Stimulated activated naive CD8-positive, alpha-beta T cell treated with anti-CD3 and anti-CD28 coated beads, Interleukin-15, Interleukin-2, amounts not matched to agents 100 U/mL and 50 U/mL, for 24 hours (primary cell): Measurements from ENCODE around the gene ABCC10.
"Not testable (repeated sequence)": the region's sequence is repeated elsewhere in the genome, so short reads cannot be mapped to it uniquely, and the experiment has no call there.

Source experiments
- ATAC-seq: fragments of 150-1000 bp; cut with Tn5 transposase; one replicate; pipeline ENCODE4 v1.10.0; 2021
- DNase-seq: peaks from one replicate; pipeline ENCODE4 v3.0.0; 2021

Gene ABCC10

DNA sequence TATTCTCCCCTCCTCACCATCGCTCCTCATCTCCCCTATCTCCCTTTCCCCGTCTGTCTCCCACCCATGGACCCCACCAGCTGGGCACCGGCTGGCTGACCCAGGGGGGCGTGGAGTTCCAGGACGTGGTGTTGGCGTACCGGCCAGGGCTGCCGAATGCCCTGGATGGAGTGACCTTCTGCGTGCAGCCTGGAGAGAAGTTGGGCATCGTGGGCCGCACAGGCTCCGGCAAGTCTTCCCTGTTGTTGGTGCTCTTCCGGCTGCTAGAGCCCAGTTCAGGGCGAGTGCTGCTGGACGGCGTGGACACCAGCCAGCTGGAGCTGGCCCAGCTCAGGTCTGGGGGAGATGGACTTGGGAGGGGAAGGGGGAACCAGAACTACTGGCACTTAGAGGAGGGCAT lies 20.3 kb downstream of the ABCC10 start:
- ATAC-seq: no peak
- no peak for DNase-seq

DNA sequence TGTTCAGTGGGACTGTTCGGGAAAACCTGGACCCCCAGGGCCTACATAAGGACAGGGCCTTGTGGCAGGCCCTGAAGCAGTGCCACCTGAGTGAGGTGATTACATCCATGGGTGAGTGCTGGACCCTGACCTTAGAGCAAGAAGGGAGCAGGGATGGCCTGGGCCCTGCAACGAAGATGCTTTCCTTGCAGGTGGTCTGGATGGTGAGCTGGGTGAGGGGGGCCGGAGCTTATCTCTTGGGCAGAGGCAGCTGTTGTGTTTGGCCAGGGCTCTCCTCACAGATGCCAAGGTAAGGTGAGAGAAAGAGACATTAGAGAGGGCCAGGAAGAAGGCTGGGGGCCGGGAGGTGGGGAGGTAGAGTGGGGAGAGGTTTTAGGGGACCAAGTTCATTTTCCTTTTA lies 21.6 kb downstream of the ABCC10 start:
- no peak for DNase-seq
- no peak for ATAC-seq

DNA sequence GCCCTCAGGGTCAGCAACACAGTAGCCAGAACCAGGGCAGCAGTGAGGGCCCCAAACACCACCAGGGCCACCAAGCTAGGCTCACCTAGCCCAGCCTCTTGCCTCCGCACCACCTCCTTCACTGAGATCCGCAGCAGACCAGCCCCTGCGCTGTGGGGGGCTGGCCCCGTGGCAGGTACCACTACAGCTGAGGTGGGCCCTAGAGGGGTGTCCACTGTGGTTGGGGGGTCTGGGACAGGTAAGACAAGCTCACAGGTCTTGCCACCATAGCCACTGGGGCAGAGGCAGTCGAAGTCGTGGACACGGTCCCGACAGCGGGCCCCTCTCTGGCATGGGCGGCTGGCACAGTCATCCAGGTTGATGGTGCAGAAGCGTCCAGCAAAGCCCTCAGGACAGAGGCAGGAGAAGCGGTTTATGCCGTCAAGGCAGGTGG lies 23.4 kb downstream of the ABCC10 start:
- no peak for DNase-seq
- ATAC-seq: no peak

DNA sequence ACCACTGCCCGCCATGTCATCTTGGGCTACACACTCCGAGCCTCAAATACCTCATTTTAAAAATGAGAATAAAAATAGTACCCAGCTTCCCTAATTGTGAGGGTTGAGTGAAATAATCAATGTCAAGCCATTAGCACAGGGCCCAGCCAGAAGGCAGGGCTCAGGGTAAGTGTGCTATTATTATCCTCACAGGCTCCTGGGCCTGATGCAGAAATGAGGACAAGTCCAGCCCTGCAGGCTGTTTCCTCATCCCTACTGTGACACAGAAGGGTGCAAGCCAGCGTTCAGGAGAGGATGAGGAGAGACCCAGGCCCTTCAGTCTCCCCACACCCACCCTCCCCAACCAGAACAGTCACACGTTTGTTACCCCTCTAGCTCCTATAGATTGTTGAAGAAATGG lies 24.0 kb downstream of the ABCC10 start:
- ATAC-seq (no peak), DNase-seq (no peak)

DNA sequence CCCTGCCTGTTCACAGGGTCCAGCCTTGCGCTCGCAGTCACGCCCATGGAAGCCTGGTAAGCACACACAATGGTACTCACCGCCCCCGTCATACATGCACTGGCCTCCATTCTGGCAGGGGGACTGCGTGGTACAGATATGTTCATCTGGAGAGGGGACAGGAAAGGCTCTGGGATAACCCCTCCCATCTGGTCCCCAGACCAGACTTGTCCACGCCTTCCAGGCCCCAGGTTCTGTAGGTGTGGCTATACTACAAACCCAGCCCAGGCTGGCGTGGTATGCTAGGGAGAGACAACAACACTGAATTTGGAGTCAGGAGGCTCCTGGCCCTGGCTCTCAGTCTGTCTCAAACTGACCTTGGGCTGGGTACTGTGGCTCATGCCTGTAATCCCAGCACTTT lies 24.6 kb downstream of the ABCC10 start:
- DNase-seq: no peak
- no peak for ATAC-seq

DNA sequence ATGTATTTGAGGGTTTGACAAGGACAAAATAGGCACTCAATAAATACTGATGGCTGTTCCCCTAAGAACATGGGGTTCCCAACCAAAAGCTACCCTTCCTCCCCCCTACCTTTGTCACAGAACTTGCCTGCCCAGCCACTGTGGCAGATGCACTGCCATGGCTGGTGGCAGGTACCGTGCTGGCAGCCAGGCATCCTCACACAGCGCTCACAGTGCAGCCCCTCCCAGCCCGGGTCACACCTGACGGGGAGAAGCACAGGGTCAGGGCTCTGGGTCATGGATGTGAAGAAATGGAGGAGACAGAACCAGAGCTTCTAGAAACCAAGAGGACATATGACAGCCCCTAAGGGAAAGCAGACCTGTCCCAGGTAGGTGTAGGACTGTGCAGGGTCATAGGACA lies 25.6 kb downstream of the ABCC10 start:
- no peak for ATAC-seq
- no peak for DNase-seq

DNA sequence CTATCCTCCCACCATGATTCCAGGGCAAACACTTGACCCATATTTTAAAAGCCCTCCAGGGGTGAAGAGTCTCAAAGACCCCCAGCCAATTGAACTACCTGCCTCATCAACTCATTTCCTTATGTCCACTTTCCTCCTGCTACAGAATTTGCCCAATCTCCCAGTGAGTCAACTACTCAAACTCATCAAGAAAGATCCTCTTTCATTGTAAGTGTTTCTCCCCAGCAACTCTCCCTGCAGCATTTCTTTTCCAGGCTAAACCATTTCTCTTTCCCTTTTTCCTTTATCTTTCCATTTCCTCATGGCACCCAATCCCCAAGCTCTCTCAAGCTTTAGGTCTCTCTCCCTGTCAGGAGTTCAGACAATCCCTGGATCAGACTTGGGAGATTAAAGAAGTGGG lies 26.5 kb downstream of the ABCC10 start:
- DNase-seq: no peak
- no peak for ATAC-seq

DNA sequence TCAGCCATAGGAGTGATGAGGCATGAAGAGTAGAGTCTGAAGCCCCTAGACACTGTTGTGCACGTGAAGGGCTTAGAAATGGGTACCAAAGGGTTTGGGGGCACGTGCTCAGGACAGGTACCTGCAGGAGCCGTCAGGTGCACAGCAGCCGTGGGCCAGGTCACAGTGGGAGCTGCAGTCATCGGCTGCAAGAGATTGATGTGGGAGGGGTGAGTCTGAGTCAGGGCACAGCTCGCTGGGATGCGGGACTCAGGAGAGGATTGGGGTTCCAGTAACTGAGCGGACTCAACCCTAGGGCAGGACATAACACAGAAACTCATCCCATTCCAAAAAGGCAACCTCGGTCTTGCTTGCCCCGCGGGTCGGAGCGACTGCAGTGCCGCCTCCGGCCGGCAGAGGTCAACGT lies 27.0 kb downstream of the ABCC10 start:
- peak; percentile 15 for ATAC-seq
- DNase-seq: peak; percentile 82

DNA sequence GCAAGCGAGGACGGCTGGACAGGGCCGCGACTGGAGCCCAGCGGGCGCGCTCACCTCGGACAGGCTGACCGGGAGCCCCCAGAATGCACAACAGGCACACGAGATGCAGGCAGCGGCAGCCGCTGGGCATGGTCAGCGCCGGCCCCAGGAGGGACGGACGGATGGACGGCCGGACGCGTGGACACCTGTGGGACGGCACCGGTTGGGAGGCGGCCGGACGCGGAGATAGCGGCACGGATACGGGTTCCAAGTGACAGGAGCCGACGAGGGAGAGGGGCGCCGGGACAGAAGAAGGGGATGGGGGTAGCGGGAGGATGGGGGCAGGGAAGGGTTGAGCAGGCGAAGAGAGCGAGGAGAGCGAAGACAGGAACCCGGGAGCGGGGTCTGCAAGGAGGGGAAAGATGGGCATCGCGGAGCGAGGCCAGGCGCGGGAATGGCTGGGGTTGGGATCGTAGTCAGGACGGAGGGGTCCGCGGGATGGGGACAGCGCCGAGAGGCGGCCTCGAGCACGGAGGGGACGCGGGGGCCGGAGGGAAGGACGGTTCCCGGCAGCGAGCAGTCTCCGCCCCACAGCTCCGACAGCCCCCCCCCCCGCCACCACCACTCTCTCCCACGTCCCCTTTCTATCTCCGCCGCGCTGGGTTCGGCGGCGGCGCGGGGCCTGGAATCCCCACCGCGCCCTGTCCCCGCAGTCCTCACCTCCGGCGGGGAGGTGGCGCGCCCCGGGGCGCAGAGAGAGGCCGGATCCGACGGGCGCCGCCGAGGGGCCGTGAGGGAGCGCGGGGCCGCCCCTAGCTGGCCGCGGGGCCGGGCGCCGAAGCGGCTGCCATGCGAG lies 27.6 kb downstream of the ABCC10 start:
- ATAC-seq: peak; percentile 68
- peak; percentile 41 for DNase-seq

DNA sequence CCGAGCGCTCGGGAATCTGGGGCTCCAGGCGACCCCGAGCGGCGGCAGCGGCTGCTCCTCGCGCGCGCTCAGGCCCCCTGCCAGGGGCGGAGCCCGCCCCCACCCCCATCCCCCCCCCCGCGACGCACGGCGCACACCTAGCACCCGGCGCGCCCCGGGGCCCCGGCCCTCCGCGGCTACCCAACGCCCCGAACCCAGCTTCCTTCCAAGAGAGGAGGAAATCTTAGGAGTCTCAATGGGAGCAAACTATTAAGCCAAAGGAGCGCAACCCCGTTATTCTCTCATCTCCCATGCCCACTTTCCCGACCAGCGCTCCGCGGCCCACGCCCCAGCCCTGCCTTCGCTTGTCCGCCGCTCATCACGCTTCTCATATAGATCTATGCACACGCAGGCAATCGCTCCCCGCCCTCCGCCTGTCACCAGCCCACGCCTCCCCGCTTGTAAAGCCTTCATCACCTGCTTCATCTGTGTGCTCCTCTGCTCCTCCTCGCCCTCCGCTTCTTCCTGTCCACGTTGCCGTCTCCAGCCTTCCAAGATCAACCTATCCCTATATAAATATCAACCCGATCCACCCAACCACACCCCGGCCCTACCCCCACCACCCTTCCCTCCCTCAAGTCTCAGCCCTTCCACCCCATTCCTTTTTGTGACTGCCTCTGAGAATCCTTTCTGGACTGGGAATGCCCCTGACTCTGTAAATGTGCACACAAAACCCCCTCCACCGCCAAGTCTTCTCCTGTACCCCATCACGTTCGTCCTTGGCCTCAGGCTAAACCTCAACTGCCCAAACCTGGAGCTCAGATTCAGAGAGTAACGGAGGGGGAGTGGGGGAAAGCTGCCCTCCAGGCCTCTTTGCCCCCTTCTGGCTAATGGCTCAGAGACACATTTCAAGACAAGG lies 28.4 kb downstream of the ABCC10 start, which contains the start of gene DLK2:
Gene DLK2 (minus strand): TSS at position 18 of the 898 bp plus-strand sequence. CDS start 723 bp downstream, outside the sequence.
- DNase-seq: peak; percentile 56

DNA sequence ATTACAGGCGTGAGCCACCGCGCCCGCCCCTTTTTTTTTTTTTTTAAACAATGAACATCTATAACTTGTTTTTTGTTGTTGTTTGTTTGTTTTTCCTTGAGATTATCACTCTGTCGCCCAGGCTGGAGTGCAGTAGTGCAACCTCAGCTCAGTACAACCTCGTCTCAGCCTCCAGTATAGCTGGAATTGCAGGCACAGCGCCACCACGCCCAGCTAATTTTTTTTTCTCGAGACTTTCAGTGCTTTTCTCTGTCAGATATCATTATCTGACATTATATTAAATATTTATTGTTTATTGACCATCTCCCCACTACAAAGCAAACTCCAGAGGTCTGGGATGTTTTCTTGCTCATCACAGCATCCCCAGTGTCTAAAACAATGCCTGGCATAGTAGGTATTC lies 30.3 kb downstream of the ABCC10 start:
- ATAC-seq: no peak
- no peak for DNase-seq

More for the DNA sequence above, 28.4 kb downstream of the ABCC10 start, which contains the start of gene DLK2:
- peak; percentile 53 for ATAC-seq

DNA sequence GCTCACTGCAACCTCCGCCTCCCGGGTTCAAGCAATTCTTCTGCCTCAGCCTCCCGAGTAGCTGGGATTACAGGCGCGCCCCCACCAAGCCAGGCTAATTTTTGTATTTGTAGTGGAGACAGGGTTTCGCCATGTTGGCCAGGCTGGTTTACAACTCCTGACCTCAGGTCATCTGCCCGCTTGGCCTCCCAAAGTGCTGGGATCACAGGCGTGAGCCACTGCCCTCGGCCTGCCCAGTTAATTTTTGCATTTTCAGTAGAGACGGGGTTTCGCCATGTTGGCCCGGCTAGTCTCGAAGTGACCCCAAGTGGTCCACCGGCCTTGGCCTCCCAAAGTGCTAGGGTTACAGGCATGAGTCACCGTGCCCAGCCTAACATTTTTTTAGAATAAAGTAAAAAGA lies 30.8 kb downstream of the ABCC10 start:
- DNase-seq, ATAC-seq: not testable (repeated sequence)

DNA sequence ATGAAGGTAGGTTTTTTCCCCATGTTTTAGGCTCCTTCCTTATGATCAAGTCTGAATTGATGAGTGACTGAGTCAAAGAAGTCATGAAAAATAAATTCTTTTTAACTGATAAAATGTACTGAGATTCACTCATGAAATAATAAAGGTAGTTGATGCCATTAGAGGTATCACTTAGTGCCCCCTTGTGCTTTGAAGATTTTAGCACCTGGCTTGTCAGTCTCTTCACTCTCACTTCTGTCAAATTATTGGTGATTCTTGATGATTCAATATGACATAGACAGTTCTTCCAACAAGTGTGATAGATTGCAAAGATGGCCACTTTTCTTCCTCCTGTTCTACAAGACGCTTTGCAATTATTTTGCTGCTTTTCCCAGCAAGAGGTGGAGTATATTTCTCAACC lies 32.2 kb downstream of the ABCC10 start:
- ATAC-seq (no peak), DNase-seq (no peak)

DNA sequence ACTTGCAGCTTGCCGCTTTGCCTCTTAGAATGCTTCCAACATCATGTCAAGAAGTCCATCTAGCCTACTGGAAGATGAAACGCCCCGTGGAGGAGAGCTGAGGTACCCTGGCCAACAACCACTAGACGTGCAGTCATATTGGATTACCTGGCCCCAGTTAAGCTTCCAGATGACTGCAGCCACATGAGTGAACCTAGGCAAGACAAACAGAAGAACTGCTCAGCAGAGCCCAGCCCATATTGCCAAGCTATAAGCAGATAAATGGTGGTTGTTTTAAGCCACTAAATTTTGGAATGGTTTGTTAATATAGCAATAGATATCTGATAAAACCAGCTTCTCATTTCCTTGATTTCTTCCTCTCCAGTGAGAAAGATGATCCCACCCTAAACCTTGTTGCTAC lies 32.7 kb downstream of the ABCC10 start:
- DNase-seq (no peak), ATAC-seq (no peak)

DNA sequence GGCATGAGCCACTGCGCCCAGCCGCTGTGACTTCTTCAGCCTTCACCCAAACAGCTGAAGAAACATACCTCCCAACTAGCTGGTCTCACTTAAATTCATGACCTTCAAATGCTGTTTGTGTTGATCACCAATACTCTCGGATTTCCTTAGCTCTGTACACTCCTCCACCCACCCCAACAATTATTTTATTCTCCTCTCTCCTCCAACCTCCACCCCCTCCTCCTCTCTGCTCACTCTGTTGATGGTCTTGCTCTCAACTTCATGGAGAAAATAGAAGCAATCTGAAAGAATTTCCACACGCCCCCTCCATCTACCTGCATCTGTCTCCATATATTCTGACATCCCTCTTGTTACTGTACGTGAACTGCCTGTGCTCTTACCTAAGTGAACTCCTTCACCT lies 34.6 kb downstream of the ABCC10 start:
- ATAC-seq (no peak), DNase-seq (no peak)

DNA sequence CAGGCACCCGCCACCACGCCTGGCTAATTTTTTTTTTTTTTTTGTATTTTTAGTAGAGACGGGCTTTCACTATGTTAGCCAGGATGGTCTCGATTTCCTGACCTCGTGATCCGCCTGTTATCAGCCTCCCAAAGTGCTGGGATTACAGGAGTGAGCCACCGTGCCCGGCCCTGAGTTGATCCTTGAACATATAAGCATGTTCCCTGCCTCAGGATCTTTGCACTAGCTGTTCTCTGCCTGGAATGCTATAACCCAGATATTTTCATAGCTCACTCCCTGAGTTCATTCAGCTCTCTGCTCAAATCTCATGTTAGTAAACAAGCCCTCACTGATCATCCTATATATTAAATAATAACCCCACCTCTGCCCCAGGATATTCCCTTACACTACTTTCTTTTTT lies 37.0 kb downstream of the ABCC10 start:
- ATAC-seq (no peak), DNase-seq (no peak)

DNA sequence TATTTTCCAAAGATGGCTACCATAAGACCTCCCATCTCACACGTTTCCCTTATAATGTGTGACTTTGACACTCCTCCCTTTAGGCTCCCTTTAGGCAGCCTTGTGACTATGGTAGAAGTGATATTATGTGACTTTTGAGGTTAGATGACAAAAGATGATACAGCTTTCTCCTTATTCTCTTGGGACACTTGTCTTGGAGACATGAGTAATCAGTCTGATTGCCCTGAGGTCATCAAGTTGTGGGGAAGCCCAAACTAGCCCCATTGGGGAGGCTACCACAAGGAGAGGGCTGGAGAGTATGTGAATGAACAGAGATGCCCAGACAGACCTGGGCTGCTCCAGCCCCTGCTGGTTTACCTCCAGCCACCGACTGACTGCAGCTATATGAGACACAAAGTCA lies 38.6 kb downstream of the ABCC10 start:
- peak; percentile 72 for ATAC-seq
- no peak for DNase-seq

DNA sequence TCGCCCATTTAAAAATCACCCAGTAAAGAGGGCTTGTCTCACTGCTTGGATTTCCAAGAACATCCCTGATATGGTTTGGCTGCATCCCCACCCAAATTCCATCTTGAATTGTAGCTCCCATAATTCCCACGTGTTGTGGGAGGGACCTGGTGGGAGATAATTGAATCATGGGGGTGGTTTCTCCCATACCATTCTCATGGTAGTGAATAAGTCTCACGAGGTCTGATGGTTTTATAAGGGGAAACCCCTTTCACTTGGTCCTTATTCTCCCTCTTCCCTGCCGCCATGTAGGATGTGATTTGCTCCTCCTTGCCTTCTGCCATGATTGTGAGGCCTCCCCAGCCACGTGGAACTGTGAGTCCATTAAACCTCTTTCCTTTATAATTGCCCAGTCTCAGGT lies 39.9 kb downstream of the ABCC10 start:
- DNase-seq, ATAC-seq: not testable (repeated sequence)

DNA sequence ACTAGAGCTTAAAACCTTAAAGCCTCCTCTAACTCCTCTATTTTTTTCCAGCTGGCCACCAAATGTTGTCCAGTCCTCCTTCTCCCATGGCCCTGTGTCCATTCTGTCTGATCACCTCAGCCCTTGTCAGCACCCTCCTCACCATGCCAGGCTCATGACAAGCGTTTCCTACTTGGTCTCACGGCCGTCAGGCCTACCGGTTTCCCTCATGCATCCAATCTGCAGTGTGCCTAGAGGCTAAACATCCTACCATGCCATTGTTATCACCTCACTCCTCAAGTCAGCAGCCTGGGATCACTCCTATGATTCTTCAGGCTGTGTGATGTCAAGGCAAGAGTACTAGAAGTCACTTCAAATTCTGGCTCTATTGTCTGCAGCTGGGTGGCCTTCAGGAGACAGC lies 40.4 kb downstream of the ABCC10 start:
- no peak for DNase-seq
- ATAC-seq: no peak

DNA sequence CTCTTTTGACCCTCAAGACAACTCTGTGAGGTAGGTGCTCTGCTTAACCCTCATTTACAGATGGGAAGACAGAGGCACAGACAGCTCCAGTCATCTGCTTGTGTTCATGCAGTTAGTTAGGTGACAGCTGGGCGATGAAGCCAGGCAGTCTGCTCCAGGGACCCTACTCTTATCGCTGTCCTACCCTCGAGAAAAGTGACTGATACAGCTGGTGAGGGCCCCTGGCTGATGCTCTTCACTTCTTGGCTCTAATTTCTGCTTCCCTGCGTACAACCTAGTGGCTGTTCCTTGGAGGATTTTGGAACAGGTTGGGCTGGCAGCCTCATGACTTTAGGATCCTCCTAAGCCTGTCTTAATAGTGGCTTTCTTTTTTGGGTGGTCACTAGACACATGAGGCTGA lies 40.9 kb downstream of the ABCC10 start:
- no peak for ATAC-seq

DNA sequence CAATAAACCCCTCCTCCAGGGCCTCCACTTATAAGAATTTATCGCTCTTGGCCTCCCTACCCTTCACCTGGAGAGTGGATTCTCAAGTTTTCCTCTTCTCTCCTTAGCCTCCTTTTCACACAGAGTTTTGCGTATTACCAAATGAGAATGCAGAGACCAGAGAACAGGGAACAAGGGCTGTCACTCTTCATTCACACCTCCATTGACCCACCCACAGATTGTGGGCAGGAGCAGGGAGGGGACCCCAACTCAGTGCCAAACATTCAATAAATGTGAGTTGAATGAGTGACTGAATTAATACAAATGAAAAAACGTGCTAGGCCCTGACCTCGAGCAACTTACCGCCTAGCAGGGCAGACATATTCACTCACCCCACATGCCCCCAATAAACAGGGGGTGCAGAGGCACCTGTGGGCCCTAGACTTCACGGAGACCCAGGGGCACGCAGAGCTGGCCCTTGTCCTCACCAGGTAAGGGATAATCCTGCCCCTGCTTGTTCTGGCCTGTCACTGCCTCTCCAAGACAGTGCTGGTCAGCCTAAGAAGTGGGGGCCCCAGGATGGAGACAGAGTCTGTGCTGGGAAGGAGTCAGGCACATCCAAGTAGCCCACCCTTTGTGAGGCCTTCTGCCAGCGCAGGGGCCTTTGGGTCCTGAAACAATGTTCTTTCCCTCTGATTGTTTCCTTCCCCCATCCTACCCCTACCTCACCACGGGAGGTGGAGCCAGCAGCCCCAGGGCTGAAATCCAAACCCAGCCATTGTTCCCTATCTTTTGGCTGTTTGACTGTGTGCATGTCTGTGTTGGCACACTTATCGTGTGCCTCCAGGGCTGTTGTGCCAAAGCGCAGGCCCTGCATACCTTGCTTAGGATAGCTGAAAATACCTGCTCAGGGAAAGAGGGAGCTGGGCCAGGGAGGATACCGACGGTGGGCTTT lies 41.7 kb downstream of the ABCC10 start:
- DNase-seq (no peak), ATAC-seq (no peak)

More for the DNA sequence above, 40.9 kb downstream of the ABCC10 start:
- no peak for DNase-seq

DNA sequence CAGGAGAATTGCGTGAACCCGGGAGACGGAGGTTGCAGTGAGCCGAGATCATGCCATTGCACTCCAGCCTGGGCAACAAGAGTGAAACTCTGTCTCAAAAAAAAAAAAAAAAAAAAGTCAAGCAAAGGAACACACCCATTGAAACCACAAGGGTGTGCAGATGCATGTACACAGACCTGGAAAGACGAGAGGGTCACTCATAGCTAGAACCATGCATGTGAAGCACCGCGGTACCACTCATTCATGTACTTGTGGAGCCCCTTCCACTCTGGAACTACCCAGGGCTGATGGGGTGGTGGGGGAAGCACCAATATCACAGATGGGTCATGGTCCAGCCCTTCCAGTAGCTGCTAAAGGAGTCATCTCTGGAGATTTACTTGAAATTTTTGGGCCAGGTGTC lies 42.6 kb downstream of the ABCC10 start:
- ATAC-seq (no peak), DNase-seq (no peak)
